ENCODE results near the gene ZSCAN25.
"Not testable (repeated sequence)": the region's sequence is repeated elsewhere in the genome, so short reads cannot be mapped to it uniquely, and the experiment has no call there.

Gene ZSCAN25

DNA sequence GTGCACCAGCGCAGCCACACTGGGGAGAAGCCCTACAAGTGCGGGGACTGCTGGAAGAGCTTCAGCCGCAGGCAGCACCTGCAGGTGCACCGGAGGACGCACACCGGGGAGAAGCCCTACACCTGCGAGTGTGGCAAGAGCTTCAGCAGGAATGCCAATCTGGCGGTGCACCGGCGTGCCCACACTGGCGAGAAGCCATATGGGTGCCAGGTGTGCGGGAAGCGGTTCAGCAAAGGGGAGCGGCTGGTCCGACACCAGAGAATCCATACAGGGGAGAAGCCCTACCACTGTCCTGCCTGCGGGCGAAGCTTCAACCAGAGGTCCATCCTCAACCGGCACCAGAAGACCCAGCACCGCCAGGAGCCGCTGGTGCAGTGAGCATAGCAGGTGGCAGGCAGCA lies 12.9 kb downstream of the ZSCAN25 start:
- DNase-seq (ENCODE audit: low read depth) = no peak
- no peak overlapping the region for H3K4me3 ChIP-seq (ENCODE audit: low read depth, low read length)
- TF ChIP-seq POLR2A (IDR thresholded peaks at IDR 0.05; ENCODE audit: extremely low read depth, insufficient read length) = no peak
- no peak for TF ChIP-seq MYC (IDR thresholded peaks at IDR 0.05; ENCODE audit: low read depth, low read length)
- TF ChIP-seq, protein P1, sequence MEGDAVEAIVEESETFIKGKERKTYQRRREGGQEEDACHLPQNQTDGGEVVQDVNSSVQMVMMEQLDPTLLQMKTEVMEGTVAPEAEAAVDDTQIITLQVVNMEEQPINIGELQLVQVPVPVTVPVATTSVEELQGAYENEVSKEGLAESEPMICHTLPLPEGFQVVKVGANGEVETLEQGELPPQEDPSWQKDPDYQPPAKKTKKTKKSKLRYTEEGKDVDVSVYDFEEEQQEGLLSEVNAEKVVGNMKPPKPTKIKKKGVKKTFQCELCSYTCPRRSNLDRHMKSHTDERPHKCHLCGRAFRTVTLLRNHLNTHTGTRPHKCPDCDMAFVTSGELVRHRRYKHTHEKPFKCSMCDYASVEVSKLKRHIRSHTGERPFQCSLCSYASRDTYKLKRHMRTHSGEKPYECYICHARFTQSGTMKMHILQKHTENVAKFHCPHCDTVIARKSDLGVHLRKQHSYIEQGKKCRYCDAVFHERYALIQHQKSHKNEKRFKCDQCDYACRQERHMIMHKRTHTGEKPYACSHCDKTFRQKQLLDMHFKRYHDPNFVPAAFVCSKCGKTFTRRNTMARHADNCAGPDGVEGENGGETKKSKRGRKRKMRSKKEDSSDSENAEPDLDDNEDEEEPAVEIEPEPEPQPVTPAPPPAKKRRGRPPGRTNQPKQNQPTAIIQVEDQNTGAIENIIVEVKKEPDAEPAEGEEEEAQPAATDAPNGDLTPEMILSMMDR (IDR thresholded peaks at IDR 0.05; ENCODE audit: low read depth, low read length) = no peak
- TF ChIP-seq, protein P2, sequence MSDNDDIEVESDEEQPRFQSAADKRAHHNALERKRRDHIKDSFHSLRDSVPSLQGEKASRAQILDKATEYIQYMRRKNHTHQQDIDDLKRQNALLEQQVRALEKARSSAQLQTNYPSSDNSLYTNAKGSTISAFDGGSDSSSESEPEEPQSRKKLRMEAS (IDR thresholded peaks at IDR 0.05; ENCODE audit: low read depth, low read length) = no peak

DNA sequence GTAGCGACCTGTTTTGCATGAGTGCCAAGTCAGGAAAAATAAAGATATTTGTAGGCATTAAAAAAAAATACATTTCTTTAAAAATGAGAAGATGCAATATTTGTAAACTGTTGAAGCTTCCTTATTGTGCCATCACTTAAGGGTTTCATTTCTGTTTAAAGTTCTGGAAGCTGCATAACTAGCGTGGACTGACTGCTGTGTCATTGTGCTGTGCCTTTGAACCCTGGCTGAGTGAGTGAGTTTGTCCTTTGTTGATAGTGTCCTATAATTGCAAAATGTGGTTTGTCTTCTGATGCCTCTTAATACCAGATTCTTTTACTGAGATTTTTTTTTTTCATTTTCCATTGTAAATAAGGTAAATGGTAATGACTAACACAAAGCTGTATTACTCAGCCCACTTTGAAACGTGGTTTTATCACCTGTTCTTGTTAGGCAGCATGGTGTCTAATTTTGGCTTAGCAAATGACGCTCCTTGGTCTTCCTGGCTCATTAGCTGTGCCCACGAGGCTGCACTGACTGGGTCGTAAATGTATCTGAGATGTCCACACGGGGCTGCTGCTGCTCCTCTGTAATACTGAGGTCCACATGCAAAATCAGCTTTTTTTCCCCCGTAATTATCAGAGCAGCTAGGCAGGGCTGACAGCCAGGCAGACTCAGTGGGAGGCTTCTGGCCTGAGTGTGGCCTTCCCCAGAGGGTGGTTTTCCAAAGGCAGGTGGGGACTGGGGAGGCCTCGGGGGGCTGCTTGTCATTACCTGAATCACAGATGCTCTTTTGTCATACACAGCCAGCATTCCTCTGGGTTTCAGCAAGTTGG lies 14.8 kb downstream of the ZSCAN25 start:
- TF ChIP-seq MYC (IDR thresholded peaks at IDR 0.05; ENCODE audit: low read depth, low read length) (peak; percentile 52), POLR2A (IDR thresholded peaks at IDR 0.05; ENCODE audit: extremely low read depth, insufficient read length) (no peak)
- TF ChIP-seq, protein P1 (IDR thresholded peaks at IDR 0.05; ENCODE audit: low read depth, low read length) = peak; percentile 0
- TF ChIP-seq, protein P2 (IDR thresholded peaks at IDR 0.05; ENCODE audit: low read depth, low read length) = peak; percentile 44
- peak; percentile 53 for DNase-seq (ENCODE audit: low read depth)
- H3K4me3 ChIP-seq (ENCODE audit: low read depth, low read length) = no peak overlapping the region

DNA sequence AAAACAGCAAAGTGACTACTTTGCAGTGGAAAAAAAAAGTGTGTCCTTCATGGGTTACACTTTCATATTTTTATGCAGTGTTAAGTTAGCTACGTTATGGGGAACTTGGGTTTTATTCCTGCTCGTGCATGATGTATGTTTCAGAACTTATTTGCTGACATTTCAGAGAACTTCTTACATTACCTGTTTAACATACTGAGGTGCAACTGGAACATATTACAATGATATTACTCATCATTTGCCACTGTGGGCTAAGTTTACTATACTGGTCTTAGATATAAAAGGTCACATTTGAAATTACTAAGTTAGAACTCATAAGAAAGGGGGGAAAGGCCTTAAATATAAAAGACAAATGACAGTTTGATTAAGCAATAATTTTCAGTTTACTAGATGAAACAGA lies 20.7 kb downstream of the ZSCAN25 start:
- not testable (repeated sequence) for H3K4me3 ChIP-seq (ENCODE audit: low read depth, low read length)

DNA sequence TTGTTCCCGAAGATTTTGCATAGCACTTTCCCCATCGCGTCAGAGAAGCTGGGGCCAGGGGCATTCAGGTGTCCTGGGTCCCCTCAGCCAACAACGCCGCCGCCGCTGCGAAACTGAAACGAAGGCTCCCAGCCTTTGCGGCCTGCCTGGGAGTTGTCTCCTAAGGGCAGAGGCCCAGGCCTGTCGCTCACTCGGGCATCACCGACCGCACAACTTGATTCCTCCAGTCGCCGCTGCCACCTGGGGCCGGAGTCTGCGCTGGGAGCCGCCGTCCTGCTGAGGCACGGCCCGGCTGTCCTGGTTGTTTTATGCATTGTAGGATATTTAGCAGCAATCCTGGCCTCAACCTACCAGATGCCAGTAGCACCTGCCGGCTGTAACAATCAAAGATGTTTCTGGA lies 22.0 kb downstream of the ZSCAN25 start:
- no peak overlapping the region for H3K4me3 ChIP-seq (ENCODE audit: low read depth, low read length)
- no peak for TF ChIP-seq MYC (IDR thresholded peaks at IDR 0.05; ENCODE audit: low read depth, low read length)
- TF ChIP-seq, protein P2 (IDR thresholded peaks at IDR 0.05; ENCODE audit: low read depth, low read length) = no peak
- TF ChIP-seq, protein P1 (IDR thresholded peaks at IDR 0.05; ENCODE audit: low read depth, low read length) = no peak
- no peak for TF ChIP-seq POLR2A (IDR thresholded peaks at IDR 0.05; ENCODE audit: extremely low read depth, insufficient read length)
- DNase-seq (ENCODE audit: low read depth) = no peak

More for the DNA sequence above, 20.7 kb downstream of the ZSCAN25 start:
- peak; percentile 41 for DNase-seq (ENCODE audit: low read depth)

DNA sequence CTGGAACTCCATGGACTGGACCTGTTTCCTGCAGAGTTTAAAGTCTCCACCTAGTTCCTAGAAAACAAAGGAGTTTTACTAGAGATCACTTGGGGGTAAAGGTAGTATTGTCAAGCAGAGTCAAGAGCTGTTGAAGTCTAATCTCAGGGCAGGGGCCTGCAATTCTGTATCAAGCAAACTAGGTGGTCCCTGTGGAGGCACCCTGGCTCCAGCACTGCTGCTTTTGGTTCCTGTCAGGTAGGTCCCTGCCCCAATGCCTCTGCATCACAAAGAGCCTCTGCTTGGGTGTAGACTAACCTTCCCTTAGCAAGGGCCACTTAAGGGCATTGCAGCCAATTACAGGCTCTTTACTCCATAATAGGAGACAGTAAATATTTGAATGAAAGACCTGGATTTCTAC lies 22.5 kb downstream of the ZSCAN25 start:
- no peak overlapping the region for H3K4me3 ChIP-seq (ENCODE audit: low read depth, low read length)
- DNase-seq (ENCODE audit: low read depth) = no peak
- TF ChIP-seq, protein P1 (IDR thresholded peaks at IDR 0.05; ENCODE audit: low read depth, low read length) = no peak
- no peak for TF ChIP-seq POLR2A (IDR thresholded peaks at IDR 0.05; ENCODE audit: extremely low read depth, insufficient read length)
- TF ChIP-seq, protein P2 (IDR thresholded peaks at IDR 0.05; ENCODE audit: low read depth, low read length) = no peak
- TF ChIP-seq MYC (IDR thresholded peaks at IDR 0.05; ENCODE audit: low read depth, low read length) = no peak

DNA sequence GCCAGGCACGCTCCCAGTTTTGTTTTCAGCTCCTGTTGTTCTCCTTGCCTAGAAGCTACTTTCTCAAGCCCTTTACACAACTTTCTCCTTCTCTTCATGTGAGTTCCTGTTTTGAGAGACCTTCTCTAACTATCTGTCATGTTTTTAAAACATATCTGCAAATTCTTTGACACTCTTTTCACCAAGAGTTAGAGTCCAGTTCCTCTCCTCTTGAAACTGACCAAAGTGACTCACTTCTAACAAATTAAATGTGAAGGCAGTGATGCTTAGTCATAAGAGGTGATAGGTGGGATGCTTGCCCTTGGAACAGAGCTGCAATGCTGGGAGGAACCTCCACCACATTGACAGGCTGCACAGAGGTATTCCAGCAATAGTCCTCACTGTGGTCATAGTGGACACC lies 25.3 kb downstream of the ZSCAN25 start:
- TF ChIP-seq, protein P2 (IDR thresholded peaks at IDR 0.05; ENCODE audit: low read depth, low read length) = no peak
- TF ChIP-seq MYC (IDR thresholded peaks at IDR 0.05; ENCODE audit: low read depth, low read length) = no peak
- TF ChIP-seq, protein P1 (IDR thresholded peaks at IDR 0.05; ENCODE audit: low read depth, low read length) = no peak
- no peak for TF ChIP-seq POLR2A (IDR thresholded peaks at IDR 0.05; ENCODE audit: extremely low read depth, insufficient read length)
- DNase-seq (ENCODE audit: low read depth) = peak; percentile 44
- H3K4me3 ChIP-seq (ENCODE audit: low read depth, low read length) = no peak overlapping the region

All from NB4 (cell line).